ENCODE data around the gene FIGLA. TPM values are rescaled to one million over a fixed set of nuclear protein-coding genes. Genes with fewer than 3 reads are reported as not detected.

The FIGLA gene
- total RNA-seq, 1 donor from 2014 or later, result not detected

- Histone ChIP-seq H3K4me1 (ENCODE audit: insufficient read depth, low read length) (no peaks in the 10 kb centered on the region), H3K9ac (ENCODE audit: low read length) (no peak overlapping the region), H3K27me3 (ENCODE audit: insufficient read depth, low read length) (peaks cover 42% of the 10 kb centered on the region), H3K4me3 (ENCODE audit: insufficient read depth, low read depth, low read length) (no peak overlapping the region), H3K27ac (ENCODE audit: low read depth, low read length) (no peak overlapping the region), H3K9me3 (ENCODE audit: insufficient read depth, low read depth, low read length) (no peaks in the 10 kb centered on the region), H3K79me2 (ENCODE audit: insufficient read depth, low read length) (no peaks in the 10 kb centered on the region), H4K20me1 (ENCODE audit: insufficient read depth, low read length) (no peaks in the 10 kb centered on the region), H3K36me3 (ENCODE audit: insufficient read depth, low read length) (no peaks in the 10 kb centered on the region), H2AFZ (ENCODE audit: low read depth, low read length) (no peak overlapping the region), H3K4me2 (ENCODE audit: low read length) (no peak overlapping the region)
- H3K27me3 Mint-ChIP-seq (ENCODE audit: low read depth, unreplicated experiment), result peaks cover 37% of the 10 kb centered on the region
- H3K36me3 Mint-ChIP-seq (ENCODE audit: low read depth, unreplicated experiment), result peaks cover 4% of the 10 kb centered on the region
- H3K4me1 Mint-ChIP-seq (ENCODE audit: low read depth, unreplicated experiment), result no peaks in the 10 kb centered on the region
- no peak overlapping the region for H3K27ac Mint-ChIP-seq (ENCODE audit: unreplicated experiment)
- no peak for DNase-seq (ENCODE audit: low read depth)
- no peak for FAIRE-seq
- no peak overlapping the region for H3K4me3 Mint-ChIP-seq (ENCODE audit: unreplicated experiment)
- TF ChIP-seq CTCF (IDR thresholded peaks at IDR 0.05; ENCODE audit: insufficient read depth, low read depth, low read length) (no peak), EZH2 (IDR thresholded peaks at IDR 0.05; ENCODE audit: insufficient read depth, low read length) (no peak)
- peaks cover 27% of the 10 kb centered on the region for H3K9me3 Mint-ChIP-seq (ENCODE audit: unreplicated experiment)
These were observed 7.1 kb upstream of the FIGLA start for GRCh38 chr2:70797506-70797905.

GRCh38 chr2:70796262-70796661, 5.8 kb upstream of the FIGLA start:
- no peaks in the 10 kb centered on the region for H3K4me1 Mint-ChIP-seq (ENCODE audit: low read depth, unreplicated experiment)
- H3K27ac Mint-ChIP-seq (ENCODE audit: unreplicated experiment), result no peak overlapping the region
- Histone ChIP-seq H3K27me3 (ENCODE audit: insufficient read depth, low read length) (peaks cover 50% of the 10 kb centered on the region), H4K20me1 (ENCODE audit: insufficient read depth, low read length) (no peaks in the 10 kb centered on the region), H3K79me2 (ENCODE audit: insufficient read depth, low read length) (no peaks in the 10 kb centered on the region), H3K36me3 (ENCODE audit: insufficient read depth, low read length) (no peaks in the 10 kb centered on the region), H3K4me3 (ENCODE audit: insufficient read depth, low read depth, low read length) (no peak overlapping the region), H3K27ac (ENCODE audit: low read depth, low read length) (no peak overlapping the region), H3K9me3 (ENCODE audit: insufficient read depth, low read depth, low read length) (no peaks in the 10 kb centered on the region), H3K4me1 (ENCODE audit: insufficient read depth, low read length) (no peaks in the 10 kb centered on the region), H3K9ac (ENCODE audit: low read length) (no peak overlapping the region), H3K4me2 (ENCODE audit: low read length) (no peak overlapping the region), H2AFZ (ENCODE audit: low read depth, low read length) (no peak overlapping the region)
- DNase-seq (ENCODE audit: low read depth) (no peak), FAIRE-seq (no peak)
- H3K36me3 Mint-ChIP-seq (ENCODE audit: low read depth, unreplicated experiment), result peaks cover 4% of the 10 kb centered on the region
- no peak overlapping the region for H3K4me3 Mint-ChIP-seq (ENCODE audit: unreplicated experiment)
- TF ChIP-seq CTCF (IDR thresholded peaks at IDR 0.05; ENCODE audit: insufficient read depth, low read depth, low read length) (no peak), EZH2 (IDR thresholded peaks at IDR 0.05; ENCODE audit: insufficient read depth, low read length) (no peak)
- H3K9me3 Mint-ChIP-seq (ENCODE audit: unreplicated experiment), result peaks cover 30% of the 10 kb centered on the region
- peaks cover 42% of the 10 kb centered on the region for H3K27me3 Mint-ChIP-seq (ENCODE audit: low read depth, unreplicated experiment)

GRCh38 chr2:70795164-70795995, 4.9 kb upstream of the FIGLA start:
- Mint-ChIP-seq H3K9me3 (ENCODE audit: unreplicated experiment) (peaks cover 24% of the 10 kb centered on the region), H3K36me3 (ENCODE audit: low read depth, unreplicated experiment) (peaks cover 4% of the 10 kb centered on the region), H3K4me1 (ENCODE audit: low read depth, unreplicated experiment) (peaks cover 2% of the 10 kb centered on the region), H3K4me3 (ENCODE audit: unreplicated experiment) (no peak overlapping the region), H3K27me3 (ENCODE audit: low read depth, unreplicated experiment) (peaks cover 43% of the 10 kb centered on the region), H3K27ac (ENCODE audit: unreplicated experiment) (no peak overlapping the region)
- H3K9ac ChIP-seq (ENCODE audit: low read length), result no peak overlapping the region
- no peak overlapping the region for H3K4me3 ChIP-seq (ENCODE audit: insufficient read depth, low read depth, low read length)
- no peaks in the 10 kb centered on the region for H3K9me3 ChIP-seq (ENCODE audit: insufficient read depth, low read depth, low read length)
- H3K27me3 ChIP-seq (ENCODE audit: insufficient read depth, low read length), result peaks cover 56% of the 10 kb centered on the region
- TF ChIP-seq EZH2 (IDR thresholded peaks at IDR 0.05; ENCODE audit: insufficient read depth, low read length) (no peak), CTCF (IDR thresholded peaks at IDR 0.05; ENCODE audit: insufficient read depth, low read depth, low read length) (no peak)
- H3K4me2 ChIP-seq (ENCODE audit: low read length), result no peak overlapping the region
- H3K4me1 ChIP-seq (ENCODE audit: insufficient read depth, low read length), result no peaks in the 10 kb centered on the region
- no peaks in the 10 kb centered on the region for H3K36me3 ChIP-seq (ENCODE audit: insufficient read depth, low read length)
- no peaks in the 10 kb centered on the region for H4K20me1 ChIP-seq (ENCODE audit: insufficient read depth, low read length)
- FAIRE-seq (no peak), DNase-seq (ENCODE audit: low read depth) (no peak)
- no peak overlapping the region for H2AFZ ChIP-seq (ENCODE audit: low read depth, low read length)
- H3K79me2 ChIP-seq (ENCODE audit: insufficient read depth, low read length), result no peaks in the 10 kb centered on the region
- H3K27ac ChIP-seq (ENCODE audit: low read depth, low read length), result no peak overlapping the region

All from astrocyte (in vitro differentiated cells and primary cell).